ENCODE results near the gene PPM1B. TPM values are rescaled to one million over a fixed set of nuclear protein-coding genes. Genes with fewer than 3 reads are reported as not detected.
A peak's percentile ranks its signal among the peaks of the same experiment; 100 is the strongest.
"Not testable (repeated sequence)": the region's sequence is repeated elsewhere in the genome, so short reads cannot be mapped to it uniquely, and the experiment has no call there.

The PPM1B gene
- total RNA-seq, 1 donor from 2014 or later, result 21.9 TPM

- TF ChIP-seq, protein P1, sequence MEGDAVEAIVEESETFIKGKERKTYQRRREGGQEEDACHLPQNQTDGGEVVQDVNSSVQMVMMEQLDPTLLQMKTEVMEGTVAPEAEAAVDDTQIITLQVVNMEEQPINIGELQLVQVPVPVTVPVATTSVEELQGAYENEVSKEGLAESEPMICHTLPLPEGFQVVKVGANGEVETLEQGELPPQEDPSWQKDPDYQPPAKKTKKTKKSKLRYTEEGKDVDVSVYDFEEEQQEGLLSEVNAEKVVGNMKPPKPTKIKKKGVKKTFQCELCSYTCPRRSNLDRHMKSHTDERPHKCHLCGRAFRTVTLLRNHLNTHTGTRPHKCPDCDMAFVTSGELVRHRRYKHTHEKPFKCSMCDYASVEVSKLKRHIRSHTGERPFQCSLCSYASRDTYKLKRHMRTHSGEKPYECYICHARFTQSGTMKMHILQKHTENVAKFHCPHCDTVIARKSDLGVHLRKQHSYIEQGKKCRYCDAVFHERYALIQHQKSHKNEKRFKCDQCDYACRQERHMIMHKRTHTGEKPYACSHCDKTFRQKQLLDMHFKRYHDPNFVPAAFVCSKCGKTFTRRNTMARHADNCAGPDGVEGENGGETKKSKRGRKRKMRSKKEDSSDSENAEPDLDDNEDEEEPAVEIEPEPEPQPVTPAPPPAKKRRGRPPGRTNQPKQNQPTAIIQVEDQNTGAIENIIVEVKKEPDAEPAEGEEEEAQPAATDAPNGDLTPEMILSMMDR (conservative IDR thresholded peaks at IDR 0.05; ENCODE audit: low read depth, low read length), result no peak
- peak overlapping the region; percentile 74 for H3K4me3 ChIP-seq (ENCODE audit: low read depth, low read length)
- DNase-seq (ENCODE audit: low read depth), result peak; percentile 99
These were observed 581 bp upstream of the PPM1B start for GRCh38 chr2:44167908-44168680.

- TF ChIP-seq, protein P1 (conservative IDR thresholded peaks at IDR 0.05; ENCODE audit: low read depth, low read length), result no peak
- no peak for DNase-seq (ENCODE audit: low read depth)
These were observed 652 bp downstream of the PPM1B start for GRCh38 chr2:44169155-44169898.

DNA sequence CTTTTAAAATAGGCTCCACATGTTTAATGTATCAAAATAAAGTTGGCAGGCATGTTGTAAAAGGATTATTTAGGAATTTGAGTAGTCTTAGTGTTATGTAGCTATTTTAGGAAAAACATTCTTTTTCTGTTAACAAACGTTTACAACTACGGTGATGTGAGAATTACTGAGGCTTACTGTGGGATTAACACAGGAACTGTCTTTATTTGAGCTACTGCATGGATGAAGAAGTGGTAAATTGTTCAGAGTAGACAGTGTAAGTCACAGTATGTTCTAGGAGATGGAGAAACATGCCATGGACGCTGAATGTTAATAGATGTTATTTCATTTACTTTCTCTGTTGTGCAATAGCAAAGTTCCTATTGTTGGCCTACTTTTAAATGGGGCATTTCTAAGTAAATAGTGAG, 1.6 kb downstream of the PPM1B start:
- DNase-seq (ENCODE audit: low read depth), result no peak
- H3K4me3 ChIP-seq (ENCODE audit: low read depth, low read length), result peak overlapping the region; percentile 73
- TF ChIP-seq, protein P1 (conservative IDR thresholded peaks at IDR 0.05; ENCODE audit: low read depth, low read length), result no peak

More at GRCh38 chr2:44169155-44169898, 652 bp downstream of the PPM1B start:
- peak overlapping the region; percentile 73 for H3K4me3 ChIP-seq (ENCODE audit: low read depth, low read length)

DNA sequence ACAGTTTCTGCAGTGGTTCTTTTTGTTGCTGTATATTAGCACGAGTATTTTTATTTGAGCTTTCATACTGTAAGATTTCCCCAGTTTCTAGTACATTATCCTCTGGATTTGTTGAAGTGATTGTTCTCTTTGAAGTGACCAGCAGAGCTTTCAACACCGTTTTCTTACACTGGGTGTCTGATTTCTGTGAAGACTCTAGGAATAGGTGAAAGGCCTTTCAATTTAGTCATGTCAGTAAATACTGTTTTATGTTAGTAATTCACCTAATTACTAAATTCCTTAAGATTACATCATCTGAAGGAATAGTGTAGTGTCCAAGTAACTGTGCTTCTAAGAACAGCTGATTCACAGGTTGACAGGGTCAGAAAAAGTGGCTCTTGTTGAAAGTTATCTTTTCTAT, 2.3 kb downstream of the PPM1B start:
- peak overlapping the region; percentile 73 for H3K4me3 ChIP-seq (ENCODE audit: low read depth, low read length)
- DNase-seq (ENCODE audit: low read depth), result peak; percentile 87
- TF ChIP-seq, protein P1 (conservative IDR thresholded peaks at IDR 0.05; ENCODE audit: low read depth, low read length), result no peak

DNA sequence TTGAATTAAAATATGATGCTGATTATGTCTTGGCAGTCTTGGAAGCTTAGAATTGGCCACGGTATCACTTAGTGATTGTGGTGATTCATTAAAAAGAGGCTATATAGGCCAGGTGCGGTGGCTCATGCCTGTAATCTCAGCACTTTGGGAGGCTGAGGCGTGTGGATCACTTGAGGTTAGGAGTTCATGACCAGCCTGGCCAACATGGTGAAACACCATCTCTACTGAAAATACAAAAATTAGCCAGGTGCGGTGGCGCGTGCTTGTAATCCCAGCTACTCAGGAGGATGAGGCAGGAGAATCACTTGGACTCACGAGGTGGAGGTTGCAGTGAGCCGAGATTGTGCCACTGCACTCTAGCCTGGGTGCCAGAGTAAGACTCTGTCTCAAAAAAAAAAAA, 2.8 kb downstream of the PPM1B start:
- peak overlapping the region; percentile 73 for H3K4me3 ChIP-seq (ENCODE audit: low read depth, low read length)
- not testable (repeated sequence) for DNase-seq (ENCODE audit: low read depth)

GRCh38 chr2:44172576-44172975, 3.9 kb downstream of the PPM1B start:
- no peak for DNase-seq (ENCODE audit: low read depth)
- no peak overlapping the region for H3K4me3 ChIP-seq (ENCODE audit: low read depth, low read length)
- TF ChIP-seq, protein P1 (conservative IDR thresholded peaks at IDR 0.05; ENCODE audit: low read depth, low read length), result no peak

- TF ChIP-seq, protein P1 (conservative IDR thresholded peaks at IDR 0.05; ENCODE audit: low read depth, low read length), result no peak
- no peak for DNase-seq (ENCODE audit: low read depth)
These were observed 10.3 kb downstream of the PPM1B start for GRCh38 chr2:44178950-44179349.

More at GRCh38 chr2:44178950-44179349, 10.3 kb downstream of the PPM1B start:
- H3K4me3 ChIP-seq (ENCODE audit: low read depth, low read length), result no peak overlapping the region

Measured in epithelial cell of proximal tubule (primary cell).